ENCODE data around the gene PPIL6. TPM values are rescaled to one million over a fixed set of nuclear protein-coding genes. Genes with fewer than 3 reads are reported as not detected.

Gene PPIL6
- total RNA-seq, 4 donors from 2014 or later, result 0.64 to 4.0 (median 1.9) TPM; not detected in 1

- Histone ChIP-seq H3K9me3 (no peaks in the 10 kb centered on the region), H3K36me3 (no peaks in the 10 kb centered on the region), H3K27me3 (no peaks in the 10 kb centered on the region), H3K4me3 (no peak overlapping the region), H3K4me1 (peaks cover 0 to 19% (median 9%) of the 10 kb centered on the region in 4 donors), H3K27ac (no peak overlapping the region)
- 88% methylated on average over 9 of the region's 9 CpGs; no CpG with 5 or more reads in 1 of the 2 donors for WGBS, 2 donors (ENCODE audit: low coverage in 1 of 2)
- no peak for DNase-seq
- in situ Hi-C loops (cut with MboI; ENCODE audit: low pct_ligation_motif_present in 1 of 4, low pct_unique_long_range_greater_than_20kb in 1 of 4, low sequenced_read_pairs in 3 of 4) (loop anchor here in 1 of 4 donors (25.0 kb wide), 1 partner anchor 242 kb away; the partner anchor contains the start of genes AK9 and FIG4), intact Hi-C loops (cut with DNase I; ENCODE audit: low total_unique reads) (no loop called here)
- TF ChIP-seq POLR2A (IDR thresholded peaks at IDR 0.05), result no peak
- no peak for TF ChIP-seq CTCF (IDR thresholded peaks at IDR 0.05)
Measured at GRCh38 chr6:109445382-109445781, 5.0 kb upstream of the PPIL6 start.

- no peaks in the 10 kb centered on the region for H3K36me3 ChIP-seq
- no peak overlapping the region for H3K27ac ChIP-seq
- in situ Hi-C loops (cut with MboI; ENCODE audit: low pct_ligation_motif_present in 1 of 4, low pct_unique_long_range_greater_than_20kb in 1 of 4, low sequenced_read_pairs in 3 of 4) (loop anchor here in 1 of 4 donors (25.0 kb wide), 1 partner anchor 244 kb away; the partner anchor contains the start of genes AK9 and FIG4), intact Hi-C loops (cut with DNase I; ENCODE audit: low total_unique reads) (no loop called here)
- no peaks in the 10 kb centered on the region for H3K9me3 ChIP-seq
- H3K4me3 ChIP-seq, result no peak overlapping the region
- H3K27me3 ChIP-seq, result no peaks in the 10 kb centered on the region
- TF ChIP-seq POLR2A (IDR thresholded peaks at IDR 0.05) (no peak), EP300 (IDR thresholded peaks at IDR 0.05; ENCODE audit: low read depth) (no peak)
- H3K4me1 ChIP-seq, result peaks cover 0 to 31% (median 9%) of the 10 kb centered on the region in 4 donors
- no peak for DNase-seq
- WGBS, 2 donors (ENCODE audit: low coverage in 1 of 2), result 92% methylated on average over 10 of the region's 10 CpGs; no CpG with 5 or more reads in 1 of the 2 donors
Measured at GRCh38 chr6:109443425-109443950, 3.1 kb upstream of the PPIL6 start.

GRCh38 chr6:109442393-109442924, 2.0 kb upstream of the PPIL6 start:
- Histone ChIP-seq H3K36me3 (no peaks in the 10 kb centered on the region), H3K4me1 (peaks cover 0 to 31% (median 9%) of the 10 kb centered on the region in 4 donors), H3K9me3 (no peaks in the 10 kb centered on the region), H3K27me3 (no peaks in the 10 kb centered on the region), H3K27ac (no peak overlapping the region), H3K4me3 (no peak overlapping the region)
- intact Hi-C loops (cut with DNase I; ENCODE audit: low total_unique reads), result no loop called here
- TF ChIP-seq POLR2A (IDR thresholded peaks at IDR 0.05) (no peak), CTCF (IDR thresholded peaks at IDR 0.05) (no peak), POLR2AphosphoS5 (IDR thresholded peaks at IDR 0.05) (no peak), EP300 (IDR thresholded peaks at IDR 0.05; ENCODE audit: low read depth) (no peak)
- WGBS, 2 donors (ENCODE audit: low coverage in 1 of 2), result 96% methylated on average over 6 of the region's 6 CpGs; no CpG with 5 or more reads in 1 of the 2 donors
- in situ Hi-C loops (cut with MboI; ENCODE audit: low pct_ligation_motif_present in 1 of 4, low pct_unique_long_range_greater_than_20kb in 1 of 4, low sequenced_read_pairs in 3 of 4), result loop anchor here in 1 of 4 donors (25.0 kb wide), 1 partner anchor 245 kb away; the partner anchor contains the start of genes AK9 and FIG4
- DNase-seq, result no peak

GRCh38 chr6:109441069-109441816, 815 bp upstream of the PPIL6 start:
- peak overlapping the region; percentile 77 to 96 (median 84) for H3K4me3 ChIP-seq
- intact Hi-C loops (cut with DNase I; ENCODE audit: low total_unique reads) (no loop called here), in situ Hi-C loops (cut with MboI; ENCODE audit: low pct_ligation_motif_present in 1 of 4, low pct_unique_long_range_greater_than_20kb in 1 of 4, low sequenced_read_pairs in 3 of 4) (loop anchor here in 1 of 4 donors (25.0 kb wide), 1 partner anchor 246 kb away; the partner anchor contains the start of genes AK9 and FIG4)
- no peaks in the 10 kb centered on the region for H3K36me3 ChIP-seq
- peak overlapping the region; percentile 90 to 92 (median 90) for H3K27ac ChIP-seq
- no peaks in the 10 kb centered on the region for H3K27me3 ChIP-seq
- peaks cover 0 to 28% (median 9%) of the 10 kb centered on the region in 4 donors for H3K4me1 ChIP-seq
- peak; percentile 55 for DNase-seq
- TF ChIP-seq EP300 (IDR thresholded peaks at IDR 0.05; ENCODE audit: low read depth) (no peak), POLR2AphosphoS5 (IDR thresholded peaks at IDR 0.05) (no peak), POLR2A (IDR thresholded peaks at IDR 0.05) (peak; percentile 7), CTCF (IDR thresholded peaks at IDR 0.05) (peak in 3 of 5 experiments; percentile 15 to 49 (median 45))
- no peaks in the 10 kb centered on the region for H3K9me3 ChIP-seq
- WGBS, 2 donors (ENCODE audit: low coverage in 1 of 2), result 1% methylated on average over 16 of the region's 31 CpGs; no CpG with 5 or more reads in 1 of the 2 donors

All from transverse colon (tissue), 4 donors.